ENCODE results near the gene FN1.

DNA sequence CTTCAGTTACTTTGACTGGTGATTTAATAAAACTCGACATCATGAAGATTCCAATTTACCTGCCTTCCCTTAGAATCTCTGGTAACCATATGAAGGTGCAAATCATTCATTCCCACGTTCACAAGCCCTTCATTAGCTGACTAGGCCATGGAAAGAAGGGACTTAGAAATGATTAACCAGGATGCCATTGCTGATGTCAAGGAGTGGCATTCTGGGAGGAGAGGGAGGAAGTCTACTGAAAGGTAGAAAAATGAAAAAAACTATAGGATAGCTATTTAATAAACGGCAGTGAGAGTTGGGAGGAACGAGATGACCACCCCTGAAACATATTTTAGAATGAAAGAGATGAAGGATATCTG lies 122.6 kb downstream of the FN1 start:
- TF ChIP-seq GATA2 (IDR thresholded peaks at IDR 0.05; ENCODE audit: low read depth, low read length) (no peak), GATA3 (IDR thresholded peaks at IDR 0.05; ENCODE audit: low read depth, low read length) (no peak)

Data from SH-SY5Y (cell line).